GM04503 (cell line): ENCODE data around the gene ZNF571.

Experiments used
- DNase-seq: peaks from one replicate; pipeline ENCODE4 v3.0.0-alpha.2; 2012; ENCODE audit warnings: low read depth

Gene ZNF571

DNA sequence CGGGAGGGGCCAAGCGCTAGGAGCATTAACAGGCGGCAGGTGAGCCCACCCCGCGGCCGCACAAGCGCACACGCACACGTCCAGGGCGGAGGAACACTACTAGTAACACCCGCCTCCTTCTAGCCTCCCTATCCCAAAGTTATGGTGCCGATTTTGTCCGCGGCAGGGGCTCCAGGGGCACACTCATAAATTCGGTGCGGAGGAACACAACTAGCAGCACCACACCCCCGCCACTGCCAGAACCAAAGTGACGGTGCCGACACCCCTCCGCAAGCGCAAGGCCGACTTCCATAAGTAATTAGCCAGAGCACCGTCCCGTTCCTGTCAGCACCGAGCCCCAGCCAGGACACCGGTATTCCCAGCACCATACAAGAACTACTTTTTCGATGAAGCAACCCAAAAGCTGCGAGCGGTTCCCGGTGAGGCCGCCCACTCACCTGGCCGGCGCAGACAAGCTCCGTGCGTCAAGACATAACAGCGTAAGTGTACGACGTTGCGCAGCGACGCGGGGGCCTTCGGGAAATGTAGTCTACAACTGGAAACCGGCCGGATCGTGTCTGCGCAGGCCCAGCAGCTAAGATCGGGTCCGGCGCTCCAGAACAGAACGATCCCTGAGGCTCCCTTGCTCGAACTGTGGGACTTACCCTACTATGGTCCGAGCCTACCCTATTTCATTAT lies at the start of gene ZNF571, which contains the start of gene ZNF540:
Gene ZNF571, minus strand, starts transcription at position 489 of the 678 bp plus-strand sequence. CDS start 8,116 bp downstream, outside the sequence.
Gene ZNF540, plus strand, starts transcription at position 573 of the 678 bp plus-strand sequence. CDS start 3,572 bp downstream, outside the sequence.
- DNase-seq = peak; percentile 70

- DNase-seq = no peak
Measured at GRCh38 chr19:37635076-37636056, 40.8 kb upstream of the ZNF571 start.

GRCh38 chr19:37594982-37595382 lies 390 bp upstream of the ZNF571 start:
- DNase-seq = no peak

GRCh38 chr19:37593996-37594303 lies 642 bp downstream of the ZNF571 start:
- DNase-seq = no peak

DNA sequence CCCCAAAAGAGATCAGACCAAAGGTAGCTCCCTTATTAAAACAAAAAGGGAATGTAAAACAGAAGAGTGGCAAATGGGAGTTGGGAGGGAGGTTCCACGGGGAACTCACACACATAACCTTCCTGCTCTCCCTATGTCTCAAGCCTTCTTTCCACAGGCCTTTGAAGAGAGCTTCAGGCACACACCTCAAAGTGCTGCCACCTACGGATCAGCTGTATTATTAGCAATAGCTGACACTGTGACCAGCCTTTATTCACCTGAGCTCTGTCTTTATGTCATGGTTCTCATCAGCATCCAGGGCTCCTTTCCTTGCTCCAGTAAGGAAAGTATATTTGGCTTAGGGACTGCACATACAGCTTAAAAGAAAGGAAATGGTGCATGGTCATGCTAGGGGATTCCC lies 11.3 kb downstream of the ZNF571 start:
- DNase-seq = no peak

DNA sequence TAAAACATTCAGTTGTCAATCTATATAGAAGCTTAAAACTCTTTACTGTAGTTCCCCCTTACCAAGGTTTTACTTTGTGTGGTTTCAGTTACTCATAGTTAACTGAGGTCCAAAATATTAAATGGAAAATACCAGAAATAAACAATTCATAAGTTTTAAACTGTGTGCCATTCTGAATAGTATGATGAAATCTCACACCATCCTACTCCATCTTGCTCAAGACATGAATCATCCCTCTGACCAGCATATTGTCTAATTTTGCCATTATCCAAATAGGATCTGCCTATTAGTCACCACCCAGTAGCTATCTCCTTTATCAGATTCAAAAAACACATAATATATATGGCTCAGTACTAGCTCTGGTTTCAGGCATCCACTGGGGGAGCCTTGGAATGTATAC lies 22.4 kb downstream of the ZNF571 start:
- no peak for DNase-seq

DNA sequence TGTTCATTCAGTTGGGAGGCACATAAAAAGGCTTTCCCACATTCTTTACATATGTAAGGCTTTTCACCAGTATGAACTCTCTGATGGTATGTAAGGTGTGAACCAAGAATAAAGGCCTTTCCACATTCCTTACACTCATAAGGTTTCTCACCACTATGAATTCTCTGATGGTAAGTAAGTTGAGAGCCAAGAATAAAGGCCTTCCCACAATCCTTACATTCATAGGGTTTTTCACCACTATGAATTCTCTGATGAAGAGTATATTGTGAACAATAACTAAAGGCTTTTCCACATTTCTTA lies 29.3 kb downstream of the ZNF571 start:
- DNase-seq = no peak

DNA sequence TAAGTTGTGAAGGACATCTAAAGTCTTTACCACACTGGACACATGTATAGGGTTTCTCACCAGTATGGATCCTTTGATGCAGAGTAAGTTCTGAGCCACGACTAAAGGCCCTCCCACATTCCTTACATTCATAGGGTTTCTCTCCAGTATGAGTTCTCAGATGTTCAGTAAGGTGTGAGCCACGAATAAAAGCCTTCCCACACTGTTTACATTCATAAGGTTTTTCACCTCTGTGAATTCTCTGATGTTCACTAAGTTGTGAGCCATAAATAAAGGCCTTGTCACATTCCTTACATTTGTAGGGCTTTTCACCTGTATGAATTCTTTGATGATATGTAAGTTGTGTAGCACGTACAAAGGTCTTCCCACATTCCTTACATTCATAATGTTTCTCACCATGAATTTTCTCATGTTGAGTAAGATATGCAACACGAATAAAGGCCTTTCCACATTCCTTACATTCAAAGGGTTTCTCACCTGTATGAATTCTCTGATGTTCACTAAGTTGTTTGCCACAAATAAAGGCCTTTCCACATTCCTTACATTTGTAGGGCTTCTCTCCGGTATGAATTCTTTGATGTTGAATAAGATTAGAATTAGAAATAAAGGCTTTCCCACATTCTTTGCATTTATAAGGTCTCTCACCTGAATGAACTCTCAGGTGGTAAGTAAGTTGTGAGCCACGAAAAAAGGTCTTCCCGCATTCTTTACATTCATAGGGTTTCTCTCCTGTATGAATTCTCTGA lies 29.8 kb downstream of the ZNF571 start:
- no peak for DNase-seq

- DNase-seq = no peak
Measured at GRCh38 chr19:37563518-37563917, 31.1 kb downstream of the ZNF571 start.

DNA sequence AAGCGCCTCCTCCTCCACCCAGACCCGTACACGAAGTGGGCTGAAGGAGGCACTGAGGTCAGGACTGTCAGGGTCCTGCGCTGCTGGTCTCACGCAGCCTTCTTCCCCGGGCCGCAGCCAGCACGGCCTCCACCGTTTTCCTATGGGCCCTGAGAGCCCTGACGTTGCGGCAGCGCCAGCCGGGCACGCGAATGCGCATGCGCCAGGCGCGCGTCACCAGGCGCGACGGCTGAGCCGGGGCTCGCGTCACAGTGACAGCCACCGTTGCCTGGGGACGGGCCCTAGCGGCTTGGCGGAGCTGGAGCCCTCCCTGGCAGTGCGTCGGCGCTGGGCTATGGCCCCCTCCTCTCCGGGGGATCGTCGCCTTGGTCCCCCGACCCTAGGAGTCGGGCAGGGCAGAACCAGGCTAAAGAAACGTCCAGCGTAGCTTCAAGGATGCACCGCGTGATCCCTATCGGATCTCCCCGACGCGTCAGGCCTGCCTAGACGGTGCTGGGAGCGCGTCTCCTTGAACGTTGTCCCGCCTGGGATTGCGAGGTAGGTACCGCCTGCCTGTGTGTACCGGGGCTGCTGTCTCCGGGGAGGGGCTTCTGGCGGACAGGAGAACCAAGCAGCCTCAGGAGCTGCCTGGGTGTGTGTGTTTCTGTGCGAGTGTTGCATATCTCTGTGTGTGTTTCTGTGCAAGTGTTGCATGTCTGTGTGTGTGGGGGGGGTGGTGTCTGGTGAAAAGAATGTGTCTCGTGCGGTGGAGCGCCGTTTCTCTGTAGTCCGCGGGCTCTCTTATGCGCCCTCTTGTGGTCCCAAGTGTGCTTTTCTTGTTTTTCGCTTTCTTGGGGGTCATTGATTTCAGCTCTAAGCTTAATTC lies 43.2 kb downstream of the ZNF571 start:
- peak; percentile 11 for DNase-seq

- no peak for DNase-seq
Measured at GRCh38 chr19:37537391-37537947, 57.1 kb downstream of the ZNF571 start.

GRCh38 chr19:37519890-37520289 lies 74.7 kb downstream of the ZNF571 start:
- DNase-seq = no peak
